HG02943 (cell line): ENCODE results near the gene SLCO4A1.
"Not testable (repeated sequence)": the region's sequence is repeated elsewhere in the genome, so short reads cannot be mapped to it uniquely, and the experiment has no call there.

ENCODE experiments used
- ATAC-seq: cut with Tn5 transposase; IDR thresholded peaks from one replicate; pipeline ENCODE4 v1.9.1; 2021; ENCODE audit warnings: mild to moderate bottlenecking, low read depth, moderate library complexity; ENCODE audit not compliant: unreplicated experiment

The SLCO4A1 gene

DNA sequence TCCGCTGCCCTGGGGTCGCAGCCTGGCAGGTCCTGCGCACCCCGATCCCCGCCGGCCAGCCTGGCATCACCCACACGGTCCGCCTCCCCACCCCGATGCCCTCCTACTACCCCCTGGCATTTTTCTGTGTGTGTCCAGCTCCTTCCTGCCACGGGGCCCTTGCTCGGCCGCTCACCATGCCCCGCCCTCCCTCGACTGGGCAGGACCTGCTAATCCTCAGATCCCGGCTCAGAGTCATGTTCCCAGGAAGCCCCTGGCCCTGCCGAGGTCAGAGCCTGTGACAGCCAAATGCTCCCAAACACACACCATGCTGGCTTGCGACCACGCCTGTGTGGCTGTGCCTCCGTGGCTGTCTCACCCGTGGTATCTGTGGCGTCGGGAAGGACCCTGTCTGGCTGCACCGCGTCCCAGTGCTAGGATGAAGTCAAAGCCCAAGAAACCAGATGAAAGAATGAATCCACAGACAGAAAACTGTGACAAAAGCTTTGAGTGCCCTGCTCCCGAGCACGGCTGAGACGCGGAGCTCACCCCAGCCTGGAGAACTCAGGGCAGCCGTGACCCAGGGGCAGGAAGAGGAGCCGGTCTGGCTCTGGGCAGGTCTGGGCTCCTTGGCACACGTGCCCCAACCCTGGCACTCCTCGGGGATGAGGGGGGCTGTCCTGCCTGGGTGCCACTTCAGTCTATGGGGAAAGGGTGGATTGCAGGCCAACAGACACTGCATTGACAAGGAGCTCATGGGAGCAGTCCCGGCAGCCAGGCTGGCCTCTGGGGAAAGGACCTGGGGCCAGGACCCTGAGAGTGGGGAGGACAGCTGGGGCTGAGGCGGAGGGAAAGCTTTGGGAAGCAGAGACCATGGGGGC, 20.8 kb upstream of the SLCO4A1 start:
- ATAC-seq, result no peak

GRCh38 chr20:62622178-62622876, 20.0 kb upstream of the SLCO4A1 start:
- ATAC-seq, result no peak

DNA sequence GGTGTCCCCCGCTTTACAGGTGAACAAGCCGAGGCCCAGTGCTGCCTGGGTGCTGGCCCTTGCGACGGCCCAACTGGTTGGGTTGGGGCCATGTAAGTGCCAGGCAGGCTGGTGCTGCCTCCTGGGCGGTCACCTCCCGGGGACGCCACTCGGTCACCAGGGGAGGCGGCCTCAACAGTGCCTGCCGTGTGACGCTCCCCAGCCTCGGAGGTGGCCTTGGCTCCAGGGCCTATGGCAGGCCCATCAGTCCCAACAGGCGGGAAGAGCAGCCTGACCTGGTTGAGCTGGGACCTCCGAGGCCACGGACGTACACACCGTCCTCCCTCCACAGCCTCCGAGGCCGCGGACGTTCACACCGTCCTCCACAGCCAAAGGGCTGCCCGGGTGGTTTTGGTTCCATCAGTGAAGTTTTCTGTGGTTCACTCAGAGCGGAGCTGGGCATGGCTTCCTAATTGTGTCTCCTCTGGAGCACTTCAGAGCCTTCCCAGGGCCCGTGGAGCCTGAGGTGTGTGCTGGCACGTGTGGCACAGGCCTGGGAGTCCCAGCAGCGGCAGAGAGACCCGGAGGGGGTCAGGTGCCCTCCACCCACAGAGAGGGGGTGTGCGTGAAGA, 19.3 kb upstream of the SLCO4A1 start:
- ATAC-seq, result no peak

DNA sequence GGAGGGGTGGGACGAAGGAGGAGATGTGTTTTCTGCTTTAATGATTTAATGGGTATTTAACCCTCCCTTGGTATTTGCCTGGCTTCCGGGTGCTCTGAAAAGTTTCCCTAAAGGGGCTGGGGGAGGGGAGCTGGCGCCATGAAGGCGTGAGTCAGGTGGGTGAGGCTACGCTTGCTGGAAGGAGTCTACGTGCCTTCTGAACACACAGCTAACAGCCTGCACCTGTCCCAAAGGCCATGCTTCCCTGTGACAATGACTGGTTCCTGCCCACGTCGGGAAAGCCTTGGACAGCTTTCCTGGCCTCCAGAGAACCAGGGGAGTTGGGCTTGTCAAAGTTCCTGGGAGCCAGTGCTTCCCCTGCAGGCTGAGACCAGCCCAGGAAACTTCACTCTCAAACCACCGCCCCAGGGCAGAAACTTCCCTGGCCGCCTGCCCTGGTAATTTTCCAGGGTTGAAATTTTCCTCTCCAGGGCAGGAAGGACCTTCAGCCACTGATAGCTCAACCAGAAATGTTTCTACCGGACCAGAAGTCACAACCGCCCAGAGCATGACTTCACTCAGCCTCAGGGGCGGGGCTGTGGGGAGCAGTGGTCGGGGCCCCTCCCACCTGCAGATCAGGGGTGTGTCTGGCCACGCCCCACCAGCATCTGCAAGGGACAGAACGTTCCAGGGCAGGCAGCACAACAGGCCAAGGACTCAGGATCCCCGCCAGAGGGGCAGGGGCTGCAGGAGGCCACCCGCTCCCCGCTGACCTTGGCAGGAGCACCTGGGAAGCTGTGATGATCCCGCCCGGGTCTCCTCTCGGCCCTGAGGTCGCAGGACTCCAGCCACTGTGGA, 18.6 kb upstream of the SLCO4A1 start:
- peak; percentile 81 for ATAC-seq

DNA sequence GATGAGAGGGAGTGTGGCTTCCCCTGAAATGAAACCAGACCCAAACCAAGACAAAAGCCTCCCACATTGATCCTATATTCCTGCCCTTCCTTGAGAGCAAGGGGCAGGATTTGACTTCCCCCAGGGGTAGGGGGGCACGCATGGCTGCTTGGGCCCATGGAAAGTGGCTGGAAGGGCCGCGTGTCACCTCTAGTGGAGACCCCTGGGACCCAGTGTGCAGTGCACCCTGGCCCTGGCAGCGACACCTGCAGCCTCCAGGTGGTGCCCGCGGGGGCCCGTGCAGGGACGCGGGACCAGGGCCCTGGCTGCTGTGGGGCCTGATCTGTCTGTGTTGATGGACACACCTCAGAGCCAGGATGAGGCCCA, 18.0 kb upstream of the SLCO4A1 start:
- peak; percentile 46 for ATAC-seq

GRCh38 chr20:62624719-62625453, 17.4 kb upstream of the SLCO4A1 start:
- ATAC-seq, result no peak

DNA sequence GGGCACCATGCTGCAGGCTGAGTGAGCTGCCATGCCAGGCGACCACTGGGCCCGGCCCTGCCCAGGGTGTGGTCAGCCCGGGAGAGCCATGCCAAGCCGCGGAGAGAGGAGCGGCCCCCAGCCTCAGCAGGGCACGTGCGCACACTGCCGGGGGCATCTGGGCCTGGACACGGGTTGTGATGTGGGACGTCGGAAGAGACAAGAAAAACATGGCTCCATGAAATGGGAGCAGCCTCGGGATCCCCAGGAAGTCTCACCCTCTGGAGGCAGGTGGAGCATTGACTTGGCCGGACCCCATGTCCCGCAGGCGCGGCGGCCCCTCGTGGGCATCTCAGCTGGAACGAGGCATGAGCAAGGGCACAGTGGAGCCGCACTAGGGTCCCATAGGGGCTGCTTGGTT, 16.8 kb upstream of the SLCO4A1 start:
- no peak for ATAC-seq

DNA sequence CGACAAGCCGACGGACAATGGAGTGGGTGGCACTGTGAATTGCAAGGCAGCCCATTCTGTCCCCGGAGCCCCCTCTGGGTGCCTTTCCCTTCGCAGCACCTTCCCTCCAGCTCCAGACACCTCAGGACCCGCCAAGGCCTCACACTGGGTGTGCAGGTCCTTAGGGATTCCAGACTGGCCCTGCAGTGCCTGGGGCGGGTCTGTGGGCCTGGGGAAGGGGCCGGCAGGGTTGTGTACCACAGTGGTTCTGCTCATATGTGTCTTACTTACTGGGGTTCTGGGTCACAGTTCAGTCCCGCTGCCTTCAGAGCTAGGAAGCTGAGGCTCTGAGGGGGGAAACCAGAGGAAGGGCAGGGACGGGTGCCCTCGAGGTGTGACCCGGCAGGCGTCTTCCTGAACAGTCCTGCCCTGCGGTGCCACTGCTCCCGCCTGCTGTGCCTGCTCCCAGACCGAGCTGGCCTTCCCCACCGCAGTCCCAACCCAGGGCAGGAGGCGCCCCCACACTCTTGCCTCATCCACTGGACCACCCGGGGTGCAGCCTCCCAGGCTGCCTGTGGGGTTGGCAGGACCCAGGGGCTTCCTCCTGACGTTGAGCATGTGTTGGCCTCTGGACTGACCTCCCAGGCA, 16.3 kb upstream of the SLCO4A1 start:
- ATAC-seq, result no peak

DNA sequence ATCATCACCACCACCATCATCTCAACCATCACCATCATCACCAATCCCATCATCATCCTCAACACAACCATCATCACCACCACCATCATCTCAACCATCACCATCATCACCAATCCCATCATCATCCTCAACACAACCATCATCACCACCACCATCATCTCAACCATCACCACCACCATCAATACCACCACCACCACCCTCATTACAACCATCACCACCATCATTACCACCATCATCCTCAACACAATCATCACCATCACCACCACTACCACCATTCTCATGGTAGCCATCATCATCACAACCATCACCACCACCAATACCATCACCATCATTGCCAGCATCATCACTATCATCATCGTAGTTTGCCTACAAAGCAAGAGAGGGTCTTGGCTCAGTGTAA, 14.9 kb upstream of the SLCO4A1 start:
- ATAC-seq, result not testable (repeated sequence)

GRCh38 chr20:62627901-62628612, 14.2 kb upstream of the SLCO4A1 start:
- ATAC-seq, result no peak

DNA sequence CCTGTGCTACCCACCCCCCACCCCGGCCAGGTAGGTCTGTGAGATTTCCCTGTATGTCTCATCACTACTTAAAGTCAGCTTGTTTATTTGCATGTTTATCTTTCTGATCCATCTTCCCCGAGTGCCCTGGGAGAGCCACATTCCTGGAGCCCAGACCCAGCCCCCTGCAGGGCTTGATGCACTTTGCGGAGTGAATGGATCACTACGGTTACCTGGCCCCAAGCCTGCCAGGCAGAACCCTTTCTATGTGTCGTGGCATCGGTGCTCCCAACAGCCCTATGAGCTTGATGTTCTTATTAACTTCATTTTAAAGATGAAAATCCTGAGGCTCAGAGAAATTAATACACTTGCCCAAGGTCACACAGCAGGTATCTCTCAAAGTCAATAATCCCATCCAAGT, 13.6 kb upstream of the SLCO4A1 start:
- ATAC-seq, result no peak

DNA sequence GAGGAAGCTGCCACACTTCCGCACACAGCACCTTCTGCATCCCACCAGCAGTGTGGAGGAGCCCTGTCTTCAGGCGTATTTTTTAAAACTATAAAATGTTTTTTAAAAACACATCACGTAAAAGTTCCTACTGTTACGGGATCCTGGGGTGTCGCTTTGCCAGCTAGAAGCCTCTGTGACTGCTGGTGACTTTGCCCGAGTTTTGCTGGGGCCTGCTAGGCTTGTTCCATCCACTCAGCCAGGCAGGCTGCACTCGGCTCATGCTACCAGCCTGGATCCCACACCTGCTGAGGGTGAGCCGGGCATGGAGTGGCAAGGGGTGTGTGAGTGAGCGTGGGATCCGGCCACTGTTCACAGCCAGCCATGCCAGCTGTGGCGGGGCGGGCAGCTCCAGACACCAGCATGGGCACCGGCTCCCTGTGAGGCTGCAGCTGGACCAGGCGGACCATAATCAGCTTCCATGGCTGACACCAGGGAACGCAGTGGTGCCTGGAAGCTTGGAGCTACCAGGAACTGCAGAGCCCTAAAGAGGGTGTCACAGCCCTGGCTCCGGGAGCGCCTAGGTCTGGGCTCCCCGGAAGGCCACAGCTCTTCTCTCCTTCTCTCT, 12.3 kb upstream of the SLCO4A1 start:
- no peak for ATAC-seq

DNA sequence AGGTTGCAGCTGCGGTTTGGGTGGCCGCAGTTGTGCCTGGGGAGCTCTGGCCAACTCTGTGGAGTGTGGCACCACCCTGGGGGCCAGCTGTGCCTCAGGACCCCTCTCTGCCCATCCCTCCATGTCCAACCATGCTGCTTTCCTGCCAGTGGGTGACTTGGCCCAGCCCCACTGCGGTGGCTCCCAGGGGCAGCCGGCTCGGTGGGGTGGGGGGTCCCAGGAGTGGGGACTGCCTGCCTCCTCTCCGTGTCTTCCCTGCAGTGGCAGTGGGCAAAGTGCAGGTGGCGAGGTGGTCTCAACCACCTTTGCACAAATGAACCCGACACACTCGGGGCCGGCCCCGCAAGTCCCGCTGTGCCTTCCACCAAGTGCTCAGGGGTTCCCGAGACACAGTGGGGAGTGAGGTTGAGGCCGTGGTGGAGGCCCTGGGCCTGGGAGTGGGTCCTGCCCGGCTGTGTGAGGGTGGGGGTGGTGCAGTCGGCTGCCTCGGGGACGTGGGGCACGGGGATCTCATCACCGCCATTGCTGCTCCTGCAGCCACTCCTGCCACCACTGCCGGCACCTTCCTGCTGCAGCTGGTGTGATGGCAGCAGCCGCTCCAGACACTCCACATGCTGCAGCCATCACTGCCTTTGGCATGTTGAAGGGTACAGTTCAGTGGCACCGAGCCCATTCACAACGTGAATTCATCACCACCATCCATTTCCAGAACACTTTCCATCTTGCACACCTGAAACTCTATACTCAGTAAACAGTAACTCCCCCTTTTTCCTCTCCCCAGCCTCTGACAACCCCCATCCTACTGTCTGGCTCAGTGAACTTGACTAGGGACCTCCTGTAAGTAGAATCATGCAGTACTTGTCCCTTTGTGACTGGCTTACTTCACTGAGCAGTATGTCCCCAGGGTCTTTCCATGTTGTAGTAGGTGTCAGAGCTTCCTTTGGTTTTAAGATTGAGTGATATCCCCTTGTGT, 10.7 kb upstream of the SLCO4A1 start:
- no peak for ATAC-seq

DNA sequence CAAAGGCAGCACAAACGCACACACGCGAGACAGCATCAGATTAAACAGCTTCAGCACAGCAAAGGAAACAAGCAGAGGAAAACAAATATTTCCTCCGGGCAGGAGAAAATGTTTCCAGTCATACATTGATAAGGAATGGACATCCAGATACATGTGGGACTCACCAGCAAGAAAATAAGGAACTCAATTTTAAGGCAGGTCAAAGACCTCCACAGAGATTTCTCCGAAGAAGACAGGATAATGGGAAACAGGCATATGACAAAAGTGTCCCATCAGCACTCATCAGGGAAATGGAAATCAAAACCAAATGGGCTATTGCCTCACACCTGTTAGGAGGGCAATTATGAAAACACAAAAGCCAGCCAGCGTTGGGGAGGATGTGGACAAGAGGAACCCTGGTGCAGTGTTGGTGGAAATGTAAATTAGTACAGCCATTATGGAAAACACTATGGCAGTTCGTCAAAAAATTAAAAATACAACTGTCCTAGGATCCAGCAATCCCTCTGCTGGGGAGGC, 9.7 kb upstream of the SLCO4A1 start:
- ATAC-seq, result no peak

GRCh38 chr20:62633598-62634329, 8.5 kb upstream of the SLCO4A1 start:
- ATAC-seq, result no peak

- ATAC-seq, result no peak
Observed at GRCh38 chr20:62634330-62634967, 7.9 kb upstream of the SLCO4A1 start.
